Measurements from ENCODE around the gene IL23R.
"Not testable (repeated sequence)": the region's sequence is repeated elsewhere in the genome, so short reads cannot be mapped to it uniquely, and the experiment has no call there.

The IL23R gene

DNA sequence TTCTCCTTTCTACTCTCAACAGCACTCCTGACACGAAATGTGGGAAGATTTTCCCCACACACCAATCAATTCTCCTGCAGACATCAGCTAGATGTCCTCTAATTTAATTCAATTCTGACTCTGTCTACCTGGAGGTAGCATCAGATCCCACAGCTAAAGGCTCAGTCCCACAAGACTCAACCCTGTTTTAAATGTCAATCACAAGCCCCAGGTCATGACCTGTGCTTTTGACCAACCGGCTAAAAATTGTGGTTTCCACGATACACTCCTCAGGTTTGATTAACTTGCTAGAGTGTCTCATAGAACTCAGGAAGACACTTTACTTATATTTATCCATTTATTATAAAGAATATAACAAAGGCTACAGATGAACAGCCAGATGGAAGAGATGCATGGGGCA is 27.4 kb downstream of the IL23R start:
- DNase-seq, result no peak

DNA sequence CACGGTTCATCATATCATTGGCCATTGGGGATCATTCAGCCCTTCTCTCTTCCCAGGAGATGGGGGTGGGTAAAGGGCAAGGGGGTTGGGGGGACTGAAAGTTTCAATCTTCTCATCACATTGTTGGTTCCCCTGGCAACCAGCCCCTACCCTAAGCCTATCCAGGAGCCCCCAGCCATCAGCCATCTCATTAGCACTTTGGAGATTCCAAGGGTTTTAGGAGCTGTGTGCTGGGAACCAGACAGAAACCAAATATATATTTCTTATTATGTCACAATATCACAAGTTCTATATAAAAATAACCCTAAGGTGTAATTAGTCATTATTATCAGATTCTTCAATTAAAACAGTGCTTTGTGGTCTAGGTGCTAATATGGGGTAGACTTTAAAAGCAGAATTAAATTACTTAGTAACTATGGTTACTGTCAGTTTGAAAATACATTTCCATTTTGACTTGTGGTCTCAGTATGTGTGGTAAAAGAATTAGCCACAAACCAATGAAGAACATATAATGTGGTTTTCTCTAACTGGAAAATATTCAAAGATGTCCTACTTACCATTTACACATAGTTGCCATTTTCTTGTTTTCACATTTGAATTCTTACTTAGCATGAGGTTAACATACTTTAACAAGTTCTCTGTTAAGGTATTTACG is 28.1 kb downstream of the IL23R start:
- no peak for DNase-seq

DNA sequence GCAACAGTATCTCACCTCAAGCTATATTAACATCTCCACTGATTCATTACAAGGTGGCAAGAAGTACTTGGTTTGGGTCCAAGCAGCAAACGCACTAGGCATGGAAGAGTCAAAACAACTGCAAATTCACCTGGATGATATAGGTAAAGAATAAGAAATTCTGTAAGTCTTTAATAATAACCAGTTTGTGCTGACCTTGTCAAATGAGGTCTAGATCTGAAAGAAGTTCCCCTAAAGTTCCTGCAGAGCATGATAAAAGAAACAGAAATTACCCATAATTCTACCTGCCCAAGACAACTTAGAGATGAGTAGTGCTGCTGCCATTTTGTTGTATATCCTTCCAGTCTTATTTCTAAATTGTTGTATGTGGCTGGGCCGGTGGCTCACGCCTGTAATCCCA is 34.5 kb downstream of the IL23R start:
- no peak for DNase-seq

DNA sequence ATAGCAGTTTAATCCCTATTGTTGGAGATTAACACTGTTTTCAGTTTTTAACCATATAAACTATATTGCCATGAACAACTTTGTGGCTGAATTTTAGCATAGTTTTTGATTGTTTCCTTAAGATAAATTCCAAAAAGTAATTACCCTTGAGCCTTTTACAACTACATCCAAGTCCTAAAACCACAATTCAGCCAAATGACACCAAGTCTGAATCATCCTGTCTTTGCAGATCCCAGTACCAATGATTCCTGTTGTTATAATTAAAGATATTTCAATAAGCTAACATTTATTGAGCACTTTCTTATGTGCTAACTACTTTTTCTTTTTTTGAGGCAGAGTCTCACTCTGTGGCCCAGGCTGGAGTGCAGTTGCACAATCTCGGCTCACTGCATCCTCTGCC is 35.6 kb downstream of the IL23R start:
- no peak for DNase-seq

DNA sequence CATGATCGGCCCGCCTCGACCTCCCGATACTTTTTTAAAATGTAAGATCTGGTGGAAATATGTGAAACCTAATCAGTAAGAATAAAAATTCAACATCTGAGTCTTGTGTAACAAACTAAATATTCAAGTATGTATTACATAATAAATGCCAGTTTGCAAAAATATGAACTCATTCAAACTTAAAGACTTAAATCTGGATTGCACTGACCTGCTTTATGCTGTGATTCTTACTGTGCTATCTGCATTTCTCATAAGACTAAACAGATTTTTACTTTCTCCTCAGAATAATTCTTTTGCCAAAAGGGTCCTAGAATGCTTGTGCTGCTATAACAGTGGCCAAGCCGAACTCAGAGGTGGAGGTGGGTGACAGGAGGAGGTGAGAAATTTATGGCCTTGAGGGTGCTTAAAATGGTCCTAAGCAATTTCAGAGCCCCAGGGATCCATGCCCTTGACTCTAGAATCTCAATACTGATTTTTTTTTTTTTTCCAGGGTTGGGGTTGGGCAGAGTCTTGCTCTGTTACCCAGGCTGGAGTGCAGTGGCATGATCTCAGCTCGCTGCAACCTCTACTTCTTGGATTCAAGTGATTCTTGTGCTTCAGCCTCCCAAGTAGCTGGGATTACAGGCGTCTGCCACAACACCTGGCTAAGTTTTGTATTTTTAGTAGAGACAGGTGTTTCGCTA is 38.2 kb downstream of the IL23R start:
- no peak for DNase-seq

DNA sequence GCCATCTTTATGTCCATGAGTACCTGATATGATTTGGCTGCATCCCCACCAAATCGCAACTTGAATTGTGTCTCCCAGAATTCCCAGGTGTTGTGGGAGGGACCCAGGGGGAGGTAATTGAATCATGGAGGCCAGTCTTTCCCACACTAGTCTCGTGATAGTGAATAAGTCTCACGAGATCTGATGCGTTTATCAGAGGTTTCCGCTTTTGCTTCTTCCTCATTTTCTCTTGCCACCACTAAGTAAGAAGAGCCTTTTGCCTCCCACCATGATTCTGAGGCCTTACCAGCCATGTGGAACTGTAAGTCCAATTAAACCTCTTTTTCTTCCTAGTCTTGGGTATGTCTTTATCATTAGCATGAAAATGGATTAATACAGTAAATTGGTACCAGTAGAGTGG is 41.1 kb downstream of the IL23R start:
- DNase-seq, result not testable (repeated sequence)

DNA sequence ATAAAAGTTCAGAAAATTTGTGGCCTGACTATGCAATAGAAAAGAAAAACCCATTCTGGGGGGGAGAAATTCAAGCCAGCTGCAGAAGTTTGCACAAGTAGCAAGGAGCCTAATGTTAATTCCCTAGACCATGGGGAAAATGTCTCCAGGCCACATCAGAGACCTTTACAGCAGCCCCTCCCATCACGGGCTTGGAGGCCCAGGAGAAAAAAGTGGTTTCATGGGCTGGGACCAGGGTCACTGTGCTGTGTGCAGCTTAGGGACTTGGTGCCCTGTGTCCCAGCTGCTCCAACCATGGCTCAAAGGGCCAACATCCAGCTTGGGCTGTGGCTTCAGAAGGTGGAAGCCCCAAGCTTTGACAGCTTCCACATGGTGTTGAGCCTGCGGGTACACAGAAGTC is 42.0 kb downstream of the IL23R start:
- no peak for DNase-seq

DNA sequence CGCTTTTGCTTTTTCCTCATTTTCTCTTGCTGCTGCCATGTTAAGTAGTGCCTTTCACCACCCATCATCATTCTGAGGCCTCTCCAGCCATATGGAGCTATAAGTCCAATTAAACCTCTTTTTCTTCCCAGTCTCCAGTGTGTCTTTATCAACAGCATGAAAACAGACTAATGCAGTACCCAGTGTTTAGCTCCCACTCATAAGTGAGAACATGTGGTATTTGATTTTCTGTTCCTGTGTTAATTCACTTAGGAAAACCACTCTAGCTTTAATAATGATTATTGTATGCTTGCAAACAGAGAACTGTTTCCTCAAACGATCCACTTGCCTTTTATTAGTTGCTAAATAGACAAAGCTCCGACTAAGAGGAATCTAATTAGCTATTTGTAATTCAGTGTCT is 43.3 kb downstream of the IL23R start:
- DNase-seq, result no peak

DNA sequence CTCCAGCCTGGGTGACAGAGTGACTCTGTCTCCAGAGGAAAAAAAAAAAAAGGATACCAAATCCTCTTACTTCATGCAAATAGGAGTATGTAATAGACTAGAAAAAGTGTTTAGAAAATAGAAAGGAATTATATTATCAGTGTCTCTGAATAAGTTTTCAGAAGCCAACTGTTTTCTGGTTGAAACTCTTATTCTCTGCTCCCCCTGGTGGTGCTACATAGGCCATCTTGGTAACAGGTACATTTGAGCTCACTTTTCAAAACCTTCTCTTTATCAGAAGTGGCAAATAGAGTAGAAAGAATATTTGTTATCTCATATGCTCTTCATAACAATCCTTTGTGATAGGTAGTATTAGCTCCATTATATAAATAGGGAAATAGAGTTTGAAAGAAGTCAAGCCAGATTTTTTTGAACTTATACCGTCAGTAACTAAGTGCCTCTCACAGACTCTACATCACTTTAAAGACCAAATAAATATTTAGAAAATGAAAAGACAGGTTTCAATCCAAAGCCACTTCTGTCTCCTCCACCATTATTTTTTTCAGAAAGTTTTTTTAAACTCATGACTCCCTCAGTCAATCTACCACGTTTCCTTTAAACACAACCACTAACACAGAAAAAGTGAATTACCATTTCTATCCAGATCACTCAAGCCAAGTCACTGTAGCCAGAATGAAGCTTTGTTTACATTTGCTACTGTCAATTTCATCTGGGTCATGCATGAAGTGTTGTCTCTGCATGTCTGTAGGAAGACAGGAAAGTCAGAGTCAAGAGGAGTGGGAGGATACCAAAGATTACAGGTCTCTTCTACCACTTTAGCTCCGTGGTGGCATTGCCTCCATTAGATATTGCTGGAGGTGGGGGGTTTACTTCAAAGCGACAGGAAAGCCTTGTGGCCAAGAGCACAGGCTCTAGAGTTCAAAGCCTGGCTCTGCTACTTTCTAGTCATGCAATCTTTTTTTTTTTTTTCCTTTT is 45.6 kb downstream of the IL23R start:
- DNase-seq, result no peak

DNA sequence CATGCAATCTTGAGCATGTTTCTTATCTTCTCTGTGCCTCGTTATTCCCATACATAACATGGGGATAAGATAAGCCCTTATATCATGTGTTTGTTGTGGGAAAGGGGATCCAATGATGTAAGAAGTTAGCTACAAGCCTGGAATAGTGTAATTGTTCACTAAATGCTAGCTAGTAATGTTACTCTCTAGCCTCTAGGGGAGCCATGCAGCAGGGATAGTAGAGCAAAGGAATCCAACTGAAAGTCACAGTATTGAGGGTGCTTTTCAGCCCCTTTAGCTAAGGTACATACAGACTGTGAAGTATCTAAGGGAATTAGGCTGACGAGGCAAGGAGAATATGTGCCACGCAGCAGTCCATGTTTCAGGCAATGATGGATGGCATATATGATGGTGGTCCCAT is 46.9 kb downstream of the IL23R start:
- DNase-seq, result no peak

DNA sequence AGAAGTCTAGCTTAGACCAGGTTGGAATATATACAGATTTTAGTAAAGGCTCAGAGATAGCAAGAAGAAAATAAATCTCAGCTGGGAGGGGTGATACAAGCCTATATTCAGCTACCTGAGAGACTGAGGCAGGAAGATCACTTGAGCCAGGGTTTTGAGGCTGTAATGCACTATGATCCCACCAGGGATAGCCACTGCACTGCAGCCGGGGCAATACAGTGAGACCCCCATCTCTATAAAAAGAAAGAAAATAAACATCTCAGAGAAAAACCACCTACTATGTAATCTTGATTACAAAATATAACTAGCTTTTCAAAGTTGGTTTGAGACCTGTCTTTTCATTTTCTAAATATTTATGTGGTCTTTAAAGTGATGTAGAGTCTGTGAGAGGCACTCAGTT is 47.7 kb downstream of the IL23R start:
- DNase-seq, result no peak

DNA sequence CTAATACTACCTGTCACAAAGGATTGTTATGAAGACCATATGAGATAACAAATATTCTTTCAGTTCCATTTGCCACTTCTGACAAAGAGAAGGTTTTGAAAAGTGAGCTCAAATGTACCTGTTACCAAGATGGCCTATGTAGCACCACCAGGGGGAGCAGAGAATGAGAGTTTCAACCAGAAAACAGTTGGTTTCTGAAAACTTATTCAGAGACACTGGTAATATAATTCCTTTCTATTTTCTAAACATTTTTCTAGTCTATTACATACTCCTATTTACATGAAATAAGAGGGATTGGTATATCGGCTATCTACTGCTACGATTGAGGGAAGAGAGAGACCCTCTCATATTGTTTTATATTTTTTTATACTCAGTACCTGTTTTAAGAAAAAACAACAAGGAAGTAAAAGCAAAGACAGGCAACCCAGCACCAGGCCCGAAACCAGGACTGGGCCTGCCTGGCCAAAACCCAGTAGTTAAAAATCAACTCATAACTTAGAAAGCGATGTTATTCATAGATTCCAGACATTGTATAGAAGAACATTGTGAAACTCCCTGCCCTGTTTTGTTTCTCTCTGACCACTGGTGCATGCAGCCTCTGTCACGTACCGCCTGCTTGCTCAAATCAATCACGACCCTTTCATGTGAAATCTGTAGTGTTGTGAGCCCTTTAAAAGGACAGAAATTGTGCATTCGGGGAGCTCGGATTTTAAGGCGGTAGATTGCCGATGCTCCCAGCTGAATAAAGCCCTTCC is 48.3 kb downstream of the IL23R start:
- DNase-seq, result no peak

DNA sequence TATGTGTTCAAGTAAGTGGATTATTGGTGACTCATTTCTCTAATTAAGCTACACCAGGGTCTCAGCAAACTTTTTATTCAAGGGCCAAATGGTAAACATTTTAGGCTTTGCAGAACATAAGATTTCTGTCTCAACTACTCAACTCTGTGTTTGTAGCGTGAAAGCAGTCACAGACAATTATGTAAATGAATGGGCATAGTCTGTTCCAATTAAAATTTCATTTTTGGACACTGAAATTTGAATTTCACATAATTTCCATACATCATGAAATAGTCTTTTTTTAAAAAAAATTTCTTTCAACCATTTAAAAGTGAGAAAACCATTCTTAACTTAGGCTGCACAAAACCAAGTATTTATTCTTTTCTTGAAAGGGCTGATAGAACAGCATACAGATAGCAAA is 50.1 kb downstream of the IL23R start:
- no peak for DNase-seq

DNA sequence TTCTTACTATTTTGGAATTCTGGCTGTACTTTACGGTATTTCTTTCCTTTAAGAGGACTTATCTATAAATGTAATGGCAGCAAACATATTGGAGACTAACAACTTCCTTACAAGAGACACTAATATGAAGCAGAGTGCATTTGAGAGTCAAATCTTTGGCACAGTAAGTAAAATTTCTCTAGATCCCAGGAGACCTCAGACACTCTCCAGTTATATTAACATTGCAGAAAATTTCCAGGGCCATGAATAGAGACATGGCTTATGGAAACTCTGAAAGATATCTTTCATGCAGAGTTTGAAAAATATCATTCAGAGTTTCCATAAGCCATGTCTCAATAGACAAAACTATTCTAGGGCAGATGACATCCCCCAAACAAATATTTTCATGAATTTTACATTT is 51.2 kb downstream of the IL23R start:
- DNase-seq, result no peak

DNA sequence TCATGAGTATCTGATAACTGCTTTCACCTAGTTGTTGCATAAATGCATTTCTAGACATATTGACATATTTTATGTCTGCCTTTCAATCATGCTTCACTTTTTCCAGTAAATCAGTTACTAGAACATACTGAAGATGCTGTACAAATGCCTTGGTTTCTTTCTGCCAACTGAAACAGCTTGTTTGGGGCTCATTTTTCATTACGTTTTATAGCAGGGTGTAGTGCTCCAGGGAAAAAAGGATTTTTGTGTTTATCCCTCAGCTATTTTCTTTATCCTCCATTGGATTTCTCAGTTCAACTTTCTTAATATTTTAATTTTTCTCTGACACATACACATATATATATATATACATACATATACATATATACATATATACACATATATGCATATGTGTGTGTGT is 51.7 kb downstream of the IL23R start:
- no peak for DNase-seq

DNA sequence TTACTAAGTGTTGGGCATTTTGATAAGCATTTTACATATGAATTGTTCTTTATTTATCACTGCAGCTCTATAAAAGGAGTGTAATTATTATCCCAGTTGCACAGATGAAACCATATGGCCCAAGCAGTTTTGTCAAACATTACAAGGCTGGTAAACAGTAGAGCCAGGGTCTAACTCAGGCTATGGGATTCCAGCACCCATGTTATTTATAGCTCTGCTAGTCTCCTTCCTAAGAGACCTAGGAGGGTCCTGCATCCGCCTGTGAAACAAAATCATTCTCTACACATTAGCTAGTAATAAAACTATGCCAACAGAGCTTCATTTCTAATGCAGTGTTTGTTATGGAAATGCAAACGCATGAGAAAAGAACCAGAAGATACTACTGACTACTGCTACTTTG is 58.6 kb downstream of the IL23R start:
- no peak for DNase-seq

DNA sequence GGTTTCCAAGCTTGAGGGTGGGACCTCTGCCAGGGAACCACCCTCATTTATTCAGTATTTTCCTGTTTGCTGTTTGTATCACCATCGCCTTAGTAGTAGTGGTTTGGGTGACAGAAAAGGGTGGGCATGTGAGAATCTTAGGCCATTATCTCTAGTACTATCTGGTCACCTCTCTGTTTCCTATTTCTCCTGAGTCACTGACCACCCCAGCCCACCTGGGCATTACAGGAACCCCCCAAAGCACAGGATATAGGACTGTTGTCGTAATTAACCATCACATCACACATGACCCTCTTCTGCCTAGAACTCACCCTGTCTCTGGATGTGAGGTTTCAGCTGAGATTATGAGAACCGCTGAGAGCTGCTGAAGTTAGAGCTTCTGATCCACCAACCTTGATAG is 60.4 kb downstream of the IL23R start:
- no peak for DNase-seq

DNA sequence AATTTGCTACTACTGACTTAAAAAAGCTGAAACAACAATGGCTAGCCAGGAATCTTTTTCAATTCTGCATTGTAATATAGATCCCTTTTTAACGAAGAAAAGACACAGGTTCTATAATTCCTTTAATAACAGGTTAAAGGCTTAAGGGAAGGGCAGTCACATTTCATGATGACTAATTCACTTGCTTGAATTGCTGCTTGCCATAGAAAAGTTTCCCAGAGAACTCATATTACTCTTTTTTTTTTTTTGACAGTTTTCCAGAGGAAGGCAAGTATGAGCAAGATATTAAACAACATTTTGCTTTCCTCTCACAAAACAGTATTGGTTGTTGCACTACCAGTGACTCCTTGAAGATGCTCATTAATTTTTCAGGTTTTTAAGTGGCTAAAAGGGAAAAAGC is 60.9 kb downstream of the IL23R start:
- DNase-seq, result no peak

DNA sequence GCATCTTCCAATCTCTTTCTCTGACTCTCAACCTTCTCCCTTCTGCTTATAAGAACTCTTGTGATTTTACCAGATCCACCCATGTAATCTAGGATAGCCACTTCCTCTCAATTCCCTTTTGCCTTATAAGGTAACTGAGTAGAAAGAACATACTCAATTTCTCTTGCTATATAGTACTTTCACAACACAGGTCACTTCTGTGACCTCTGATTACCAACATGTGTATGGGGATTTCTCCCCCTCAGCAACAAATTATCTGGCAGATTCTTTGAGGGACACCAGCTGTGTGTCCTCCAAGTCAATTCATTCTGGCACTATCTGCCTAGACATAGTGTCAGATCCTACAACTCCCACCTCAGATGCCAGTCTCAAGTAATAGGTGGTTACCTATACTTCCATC is 62.5 kb downstream of the IL23R start:
- DNase-seq, result no peak

DNA sequence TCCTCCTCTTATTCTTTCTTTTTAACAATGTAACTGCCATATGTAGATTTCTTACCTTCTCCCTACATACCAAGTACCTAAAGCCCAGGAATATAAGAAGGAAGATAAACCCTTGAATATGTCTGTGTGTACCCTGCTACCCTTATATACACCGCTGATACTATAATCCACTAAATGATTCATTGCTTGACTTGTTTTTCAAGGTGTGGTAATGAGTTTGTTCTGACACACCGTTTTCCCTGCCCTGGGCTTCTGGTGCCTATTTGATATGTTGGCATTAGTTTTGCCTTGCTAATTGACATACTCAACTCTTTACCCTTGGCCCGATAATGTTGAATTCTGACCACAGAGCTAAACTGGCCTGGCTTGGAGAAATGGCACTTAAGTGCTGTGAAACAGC is 64.3 kb downstream of the IL23R start:
- DNase-seq, result no peak

DNA sequence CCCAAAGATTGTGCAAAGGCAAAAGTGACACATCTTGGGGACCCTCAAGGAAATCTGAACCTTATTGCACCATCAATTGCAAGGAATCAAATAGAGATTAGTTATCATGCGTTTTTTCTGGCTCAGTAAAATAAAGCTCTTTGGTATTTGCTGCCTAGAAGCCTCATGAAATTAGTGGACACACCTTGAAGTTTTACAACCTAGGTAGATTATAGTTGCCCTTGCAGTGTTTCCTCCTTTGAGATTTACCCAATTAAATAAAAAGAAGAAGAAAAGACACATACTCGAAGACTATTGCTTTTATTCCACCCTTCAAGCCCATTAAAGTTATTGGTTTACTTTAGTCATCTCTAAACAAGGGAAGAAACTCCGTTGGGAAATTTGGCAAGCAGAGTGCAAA is 70.0 kb downstream of the IL23R start:
- no peak for DNase-seq

DNA sequence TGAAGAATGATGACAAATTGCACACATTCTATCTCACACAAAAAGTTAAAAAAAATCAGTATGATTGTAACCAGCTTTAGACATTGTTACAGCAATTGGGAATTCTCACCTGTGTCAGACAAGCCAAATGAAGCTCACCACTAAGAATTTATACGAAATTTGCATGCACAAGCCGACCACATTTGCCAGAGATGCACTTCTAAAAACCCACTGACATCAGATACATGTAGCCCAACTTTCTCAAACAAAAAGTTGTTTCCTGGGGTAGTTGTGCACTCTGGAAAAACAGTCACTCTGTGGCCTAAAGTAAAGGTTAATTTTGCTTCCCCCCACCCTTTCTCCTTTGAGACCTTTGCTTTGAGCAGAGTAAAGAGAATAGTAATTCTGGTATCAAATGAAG is 73.5 kb downstream of the IL23R start:
- no peak for DNase-seq

All from right kidney (tissue), 1 donor.